Eye (tissue), 1 donor: ENCODE measurements around the gene APC2.

Source experiments
- DNase-seq: peaks from one replicate; pipeline ENCODE4 v3.0.0-alpha.2; 2015

APC2 gene

DNA sequence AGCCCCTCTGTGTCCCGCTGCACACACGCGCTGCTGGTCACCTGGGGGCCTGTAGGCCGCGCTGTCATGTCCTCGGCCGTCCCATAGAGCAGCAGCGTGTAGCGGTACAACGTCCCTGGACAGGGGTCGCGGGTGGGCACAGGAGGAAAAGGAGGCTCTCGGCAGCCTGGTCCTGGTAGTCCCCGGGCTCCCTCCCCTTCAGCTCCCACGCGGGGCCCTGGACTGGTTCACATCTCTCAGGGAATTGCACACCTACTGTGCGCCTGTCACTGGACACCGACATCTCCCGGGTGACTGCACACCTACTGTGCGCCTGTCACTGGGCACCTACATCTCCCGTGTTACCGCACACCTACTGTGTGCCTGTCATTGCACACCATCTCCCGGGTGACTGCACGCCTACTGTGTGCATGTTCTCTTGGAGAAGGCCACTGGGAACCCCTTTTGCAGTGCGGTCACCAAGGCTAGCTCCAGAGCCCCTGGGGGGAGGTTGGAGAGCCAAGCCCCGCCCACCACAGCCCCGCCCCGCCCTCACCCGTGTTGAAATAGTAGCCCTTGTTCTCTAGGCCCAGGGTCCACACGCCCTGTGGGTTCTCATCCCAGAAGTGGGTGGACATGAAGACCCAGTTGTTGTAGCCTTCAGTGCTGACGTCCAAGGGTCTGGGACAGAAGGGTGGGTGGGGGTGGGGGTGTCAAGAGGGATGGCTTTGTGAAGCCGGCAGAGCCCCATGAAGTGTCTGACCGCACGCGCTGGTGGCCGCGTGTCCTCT, 32.6 kb downstream of the APC2 start:
- DNase-seq, result no peak

DNA sequence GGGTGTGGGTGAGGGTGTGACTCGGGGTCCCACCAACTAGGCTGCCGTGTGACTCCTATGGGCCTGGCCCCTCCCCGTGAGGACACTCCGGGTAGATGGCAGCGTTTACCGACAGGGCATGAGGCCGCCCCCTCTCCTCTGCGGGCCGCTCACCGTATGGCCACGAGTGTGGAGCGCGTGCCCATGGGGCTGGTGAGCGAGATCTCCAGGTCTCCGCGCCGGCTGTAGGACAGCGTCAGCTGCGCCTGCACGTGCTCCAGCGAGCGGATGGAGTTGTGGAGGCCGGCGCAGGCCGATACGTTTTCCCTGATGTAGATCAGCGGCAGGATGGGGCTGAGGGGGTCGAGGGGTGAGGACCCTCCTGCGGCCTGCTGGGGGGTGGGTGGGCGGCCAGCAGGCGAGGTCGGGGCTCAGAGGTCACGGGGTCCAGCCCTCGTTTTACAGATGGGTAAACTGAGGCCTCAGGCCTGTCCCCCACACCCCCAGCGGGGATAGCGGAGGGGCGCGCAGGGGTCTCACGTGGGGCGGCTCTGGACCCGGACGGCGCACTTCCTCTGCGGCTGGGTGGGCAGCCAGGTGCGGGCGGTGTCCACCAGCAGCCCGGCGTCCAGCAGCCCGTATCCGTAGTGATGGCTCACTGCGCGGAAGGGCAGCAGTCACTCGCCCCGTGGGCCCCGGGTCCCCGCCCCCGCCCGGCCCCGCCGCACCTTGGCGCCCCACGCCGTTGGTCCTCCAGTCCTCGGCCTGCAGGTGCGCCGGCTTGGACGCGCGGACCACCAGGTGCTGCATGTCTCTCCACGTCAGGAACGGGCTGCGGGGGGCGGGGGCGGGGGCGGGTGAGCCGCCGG, 33.4 kb downstream of the APC2 start:
- DNase-seq, result no peak

GRCh38 chr19:1483979-1484428, 34.1 kb downstream of the APC2 start:
- no peak for DNase-seq

DNA sequence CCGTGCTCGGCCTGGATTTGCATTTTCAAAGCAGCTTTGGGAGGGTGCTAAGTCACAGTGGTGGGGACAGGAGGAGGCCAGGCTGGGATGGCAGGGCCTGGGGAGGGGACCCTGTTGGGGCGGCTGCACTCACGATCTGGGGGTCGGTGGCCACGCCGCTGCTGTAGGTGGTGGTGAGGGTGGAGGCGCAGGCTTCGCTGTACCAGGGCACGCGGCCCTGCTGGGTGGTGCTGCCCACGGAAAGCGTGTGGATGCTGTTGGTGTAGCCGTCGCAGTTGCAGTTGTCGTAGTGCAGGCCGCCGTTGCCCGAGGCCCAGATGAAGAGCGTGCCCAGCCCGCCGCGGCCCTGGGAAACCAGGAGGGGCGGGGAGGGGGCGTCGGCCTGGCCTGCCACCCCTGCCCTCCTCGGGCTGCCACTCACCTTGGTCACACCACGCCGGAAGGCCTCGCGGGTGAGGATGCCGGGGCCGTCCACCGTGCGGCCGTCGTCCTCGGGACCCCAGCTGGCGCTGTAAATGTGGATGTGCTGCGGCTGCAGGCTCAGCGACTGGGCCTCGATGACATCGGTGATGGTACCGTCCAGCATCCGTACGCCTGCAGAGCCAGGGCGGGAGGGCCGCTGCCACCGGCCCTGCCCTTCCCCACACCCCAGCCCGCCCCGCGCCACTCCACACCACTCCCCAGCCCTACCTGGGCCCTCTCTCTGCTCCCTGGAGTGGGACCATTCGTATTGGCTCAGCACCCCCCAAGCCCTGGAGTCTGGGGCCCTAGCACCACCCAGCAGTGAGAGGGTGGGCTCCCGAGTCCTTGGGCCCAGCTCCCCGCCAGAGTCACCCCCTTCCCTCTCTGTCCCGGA, 37.0 kb downstream of the APC2 start:
- no peak for DNase-seq

GRCh38 chr19:1487576-1488281, 37.8 kb downstream of the APC2 start:
- DNase-seq, result no peak

DNA sequence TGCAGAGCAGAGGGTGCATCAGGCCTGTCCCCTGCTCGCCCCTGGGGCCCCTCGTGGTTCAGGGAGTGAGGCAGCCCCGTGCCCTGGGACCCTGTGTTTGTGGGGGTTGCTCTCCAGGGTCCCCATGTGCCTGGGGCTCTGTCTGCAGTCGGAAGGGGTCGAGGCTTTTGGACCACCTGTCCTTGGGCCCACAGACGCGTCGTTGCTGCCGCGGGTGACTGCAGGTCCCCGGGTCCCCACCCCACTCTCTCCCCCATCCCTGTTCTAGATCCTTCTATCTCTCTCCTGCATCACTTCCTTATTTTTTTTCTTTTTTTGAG, 38.3 kb downstream of the APC2 start:
- DNase-seq, result no peak

DNA sequence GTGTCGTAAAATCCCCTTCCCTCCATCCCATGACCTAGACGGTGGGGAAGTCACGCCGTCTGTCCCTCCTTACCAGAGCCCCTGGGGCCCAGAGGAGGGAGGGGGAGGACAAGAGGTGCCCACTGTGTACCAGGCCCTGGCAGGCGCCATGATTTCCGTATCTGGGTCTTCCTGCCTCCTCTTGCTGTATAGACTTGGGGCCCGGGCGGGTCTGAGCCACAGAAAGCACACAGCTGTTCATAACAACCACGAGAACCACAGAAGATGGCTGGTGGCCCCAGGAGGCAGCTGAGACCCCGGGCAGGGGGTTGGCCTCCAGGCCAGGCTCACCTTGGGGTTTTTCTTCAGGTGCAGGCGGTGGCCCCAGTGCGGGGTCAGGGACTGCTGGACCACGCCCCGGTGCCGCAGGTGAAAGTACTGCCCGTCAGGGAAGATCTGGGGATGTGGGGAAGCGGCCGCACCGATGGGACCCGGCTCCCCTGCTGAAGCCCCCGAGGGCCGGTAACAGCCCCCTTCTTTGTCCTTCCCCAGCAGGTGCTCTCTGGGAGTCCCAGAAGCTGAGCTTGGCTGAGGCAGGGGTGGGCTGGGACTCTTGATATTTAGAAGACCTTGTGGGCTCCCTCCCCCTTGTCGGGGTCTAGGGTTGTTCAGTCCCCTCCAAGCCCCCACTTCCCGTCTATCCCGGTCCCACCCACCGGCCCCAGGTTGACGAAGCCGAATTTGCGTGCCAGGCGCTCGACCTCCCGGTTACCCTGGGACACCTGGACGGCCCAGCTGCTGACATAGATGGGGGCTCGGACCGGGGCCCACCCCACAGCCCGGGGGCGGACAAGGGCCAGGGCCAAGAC, 39.8 kb downstream of the APC2 start:
- DNase-seq, result peak; percentile 50

GRCh38 chr19:1490311-1491113, 40.6 kb downstream of the APC2 start, which contains the start of gene PCSK4:
PCSK4 (minus strand) TSS chr19:1490350; CDS start chr19:1490346, 4 bp downstream.
- DNase-seq, result peak; percentile 100

DNA sequence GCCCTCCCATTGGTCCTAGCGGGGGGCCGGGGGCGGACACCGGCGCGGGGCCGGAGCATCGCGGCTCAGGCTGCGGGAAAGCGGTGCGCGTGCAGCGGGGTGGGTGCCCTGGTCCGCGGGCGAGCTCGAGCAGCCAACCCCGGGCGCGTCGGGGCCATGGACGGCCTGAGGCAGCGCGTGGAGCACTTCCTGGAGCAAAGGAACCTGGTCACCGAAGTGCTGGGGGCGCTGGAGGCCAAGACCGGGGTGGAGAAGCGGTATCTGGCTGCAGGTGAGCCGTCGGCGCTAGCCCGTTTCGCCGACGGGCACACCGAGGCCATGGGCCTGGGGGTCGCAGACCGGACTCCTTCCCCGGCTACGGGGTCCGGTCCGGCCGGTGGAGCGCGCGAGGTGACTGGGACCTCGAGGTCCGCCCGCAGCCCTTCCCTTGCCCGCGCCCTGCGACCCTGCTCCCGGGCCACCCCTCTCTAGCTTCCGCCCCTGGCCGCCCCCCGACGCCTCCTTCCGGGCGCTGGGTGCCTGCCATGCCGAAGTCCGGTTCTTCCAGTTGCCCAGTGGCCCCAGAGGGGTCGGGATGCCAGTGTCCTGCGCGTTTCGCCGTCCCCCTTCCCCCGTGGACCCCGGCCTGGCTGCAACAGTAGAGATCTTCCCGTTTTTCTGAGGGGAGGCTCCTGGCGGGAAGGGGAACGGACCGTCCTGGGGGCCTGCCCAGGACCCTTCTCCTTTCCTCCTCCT, 41.4 kb downstream of the APC2 start, which contains the start of gene REEP6:
Gene REEP6, plus strand, starts transcription at position 68 of the 735 bp plus-strand sequence. Its CDS starts 89 bp downstream, at position 157.
- DNase-seq, result no peak

- DNase-seq, result peak; percentile 24
Measured at GRCh38 chr19:1491849-1492170, 41.9 kb downstream of the APC2 start.

DNA sequence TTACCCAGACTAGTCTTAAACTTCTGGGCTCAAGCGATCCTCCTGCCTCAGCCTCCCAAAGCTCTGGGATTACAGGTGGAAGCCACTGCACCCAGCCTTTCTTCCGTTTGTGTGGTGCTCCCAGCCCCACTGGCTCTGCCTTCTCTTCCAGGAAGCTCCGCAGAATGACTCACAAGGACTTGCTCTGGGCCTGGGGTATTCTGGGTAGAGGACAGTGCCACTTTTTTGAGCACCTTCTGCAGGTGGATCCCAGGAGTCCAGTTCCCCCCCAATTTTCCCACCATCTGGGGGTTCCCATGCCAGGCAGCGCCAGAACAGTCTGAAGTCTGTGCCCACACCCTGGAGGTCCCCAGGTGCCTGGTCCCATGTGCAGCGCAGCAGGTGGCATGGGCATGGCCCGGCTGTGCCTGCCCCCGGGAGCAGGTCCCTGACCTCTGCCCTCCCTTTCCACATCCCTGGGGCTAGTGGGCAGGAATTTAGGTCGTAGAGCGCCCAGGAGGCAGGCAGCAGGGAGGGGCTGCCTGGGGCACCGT, 42.6 kb downstream of the APC2 start:
- peak; percentile 2 for DNase-seq

GRCh38 chr19:1494115-1494815, 44.3 kb downstream of the APC2 start:
- DNase-seq, result no peak

DNA sequence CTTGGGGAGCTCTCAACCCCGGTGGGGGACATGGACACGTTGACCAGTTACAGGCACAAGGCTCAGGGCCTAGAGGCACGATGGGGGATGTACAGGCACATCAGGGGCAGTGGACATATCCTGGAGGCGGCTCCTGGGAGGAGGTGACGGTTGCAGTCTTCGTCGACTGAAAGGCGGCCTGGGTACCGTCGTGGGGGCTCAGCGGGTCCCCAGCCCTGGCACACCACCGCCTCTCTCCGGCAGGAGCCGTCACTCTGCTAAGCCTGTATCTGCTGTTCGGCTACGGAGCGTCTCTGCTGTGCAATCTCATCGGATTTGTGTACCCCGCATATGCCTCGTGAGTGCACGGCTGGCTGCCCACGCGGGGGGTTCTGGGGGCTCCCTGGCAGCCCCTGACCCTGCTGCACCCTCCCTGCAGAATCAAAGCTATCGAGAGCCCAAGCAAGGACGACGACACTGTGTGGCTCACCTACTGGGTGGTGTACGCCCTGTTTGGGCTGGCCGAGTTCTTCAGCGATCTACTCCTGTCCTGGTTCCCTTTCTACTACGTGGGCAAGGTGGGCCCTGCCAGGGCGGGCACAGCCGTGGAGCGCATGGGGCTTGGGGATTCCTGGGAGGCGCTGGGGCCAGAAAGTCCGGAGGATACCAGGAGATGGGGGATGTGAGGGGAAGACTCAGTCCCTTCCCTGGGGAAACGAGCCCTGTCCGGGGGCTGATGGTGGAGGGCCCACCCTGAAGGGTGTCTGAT, 45.3 kb downstream of the APC2 start:
- DNase-seq, result no peak

DNA sequence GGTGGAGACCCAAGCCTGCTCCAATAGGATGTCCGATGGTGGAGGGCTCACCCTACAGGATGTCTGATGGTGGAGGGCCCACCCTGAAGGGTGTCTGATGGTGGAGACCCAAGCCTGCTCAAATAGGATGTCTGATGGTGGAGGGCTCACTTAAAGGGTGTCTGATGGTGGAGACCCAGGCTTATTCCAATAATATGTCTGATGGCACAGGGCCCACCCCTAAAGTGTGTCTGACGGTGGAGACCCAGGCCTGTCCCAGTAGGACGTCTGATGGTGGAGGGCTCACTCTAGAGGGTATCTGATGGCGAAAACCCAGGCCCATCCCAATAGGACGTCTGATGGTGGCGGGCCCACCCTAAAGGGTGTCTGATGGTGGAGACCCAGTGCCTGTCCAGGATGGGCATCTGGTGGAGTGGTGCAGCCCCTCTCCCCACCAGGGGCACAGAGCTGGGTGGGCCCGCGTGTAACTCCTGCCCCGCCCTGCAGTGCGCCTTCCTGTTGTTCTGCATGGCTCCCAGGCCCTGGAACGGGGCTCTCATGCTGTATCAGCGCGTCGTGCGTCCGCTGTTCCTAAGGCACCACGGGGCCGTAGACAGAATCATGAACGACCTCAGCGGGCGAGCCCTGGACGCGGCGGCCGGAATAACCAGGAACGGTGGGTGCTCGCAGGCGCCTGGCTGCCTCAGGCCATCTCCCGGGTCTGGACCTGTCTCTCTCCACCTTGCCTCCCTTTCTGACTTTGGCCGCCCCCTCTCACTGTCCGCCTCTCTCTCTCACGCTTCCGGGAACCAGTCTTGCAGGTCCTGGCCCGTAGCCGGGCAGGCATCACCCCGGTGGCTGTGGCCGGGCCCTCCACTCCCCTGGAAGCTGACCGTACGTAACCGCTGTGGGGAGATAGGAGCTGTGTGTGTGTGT, 46.1 kb downstream of the APC2 start:
- no peak for DNase-seq

DNA sequence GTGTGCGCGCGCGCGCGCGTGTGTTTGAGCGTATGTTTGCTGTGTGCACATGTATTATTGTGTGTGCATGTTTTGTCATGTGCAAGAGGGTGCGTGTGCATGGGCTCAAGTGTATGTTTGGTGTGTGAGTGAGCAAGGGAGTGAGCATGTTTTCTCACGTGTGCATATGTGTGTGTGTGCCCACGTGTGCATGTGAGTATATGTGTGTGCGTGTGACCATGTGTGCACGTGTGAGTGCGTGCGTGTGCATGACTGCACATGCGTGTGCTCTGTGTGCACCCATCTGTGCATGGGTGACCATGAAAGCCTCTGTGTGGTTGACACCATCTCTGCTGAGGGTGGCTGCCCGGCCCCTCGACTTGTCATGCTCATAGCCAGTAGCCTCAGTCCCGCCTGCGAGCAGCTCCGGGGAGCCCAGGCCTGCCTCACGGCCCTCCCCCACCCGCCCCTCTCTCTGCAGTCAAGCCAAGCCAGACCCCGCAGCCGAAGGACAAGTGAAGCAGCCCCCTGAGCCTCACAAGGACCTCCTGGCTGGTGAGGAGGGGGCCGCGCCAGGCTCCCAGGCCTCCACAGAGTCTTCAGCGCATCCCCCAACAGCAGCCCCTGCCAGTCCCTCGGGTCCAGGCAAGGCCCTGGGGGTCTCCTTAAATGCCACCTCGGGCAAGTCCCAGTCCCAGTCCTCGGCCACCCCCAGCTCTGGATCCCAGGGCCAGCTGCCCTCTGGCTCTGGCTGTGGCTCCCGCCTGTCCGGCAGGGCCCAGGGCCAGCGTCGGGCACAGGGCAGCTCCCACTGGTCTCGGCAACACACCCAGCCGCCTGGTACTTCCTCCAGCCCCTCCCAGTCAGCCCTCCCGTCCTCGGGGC, 47.0 kb downstream of the APC2 start:
- peak; percentile 15 for DNase-seq
